IMR-90 (cell line): Measurements from ENCODE around the gene ZKSCAN5.

ENCODE experiments used
- CHD1 ChIP-seq: IDR thresholded peaks from 2 replicates; pipeline ENCODE4 v1.6.1; 2012; ENCODE audit warnings: low read depth, low read length, improper control_type of control experiment
- CTCF ChIP-seq: conservative IDR thresholded peaks from 2 replicates; pipeline ENCODE4 v1.5.1; 2012; ENCODE audit warnings: mild to moderate bottlenecking, low read depth, low read length, improper control_type of control experiment
- MAZ ChIP-seq: IDR thresholded peaks from 2 replicates; pipeline ENCODE4 v1.6.1; 2012; ENCODE audit warnings: low read depth, mild to moderate bottlenecking, low read length, improper control_type of control experiment, moderate library complexity, borderline replicate concordance
- NFE2L2 ChIP-seq: fragments of 150-350 bp; IDR thresholded peaks from 2 replicates; pipeline ENCODE4 v1.6.1; 2016; ENCODE audit warnings: low read depth, mild to moderate bottlenecking, low read length
- RAD21 ChIP-seq: IDR thresholded peaks from 2 replicates; pipeline ENCODE4 v1.6.1; 2012; ENCODE audit warnings: low read length, improper control_type of control experiment
- RCOR1 ChIP-seq: IDR thresholded peaks from 2 replicates; pipeline ENCODE4 v1.6.1; 2012; ENCODE audit warnings: mild to moderate bottlenecking, low read length, improper control_type of control experiment; ENCODE audit not compliant: insufficient replicate concordance
- RFX5 ChIP-seq: IDR thresholded peaks from 2 replicates; pipeline ENCODE4 v1.8.0; 2012; ENCODE audit warnings: low read depth, mild to moderate bottlenecking, low read length, moderate library complexity
- SMC3 ChIP-seq: fragments of 150-350 bp; IDR thresholded peaks from 2 replicates; pipeline ENCODE4 v1.6.1; 2016; ENCODE audit warnings: low read depth, mild to moderate bottlenecking, antibody characterized with exemption, low read length, moderate library complexity
- TF ChIP-seq, protein P1 (sequence below): fragments of 150-350 bp; IDR thresholded peaks from 2 replicates; pipeline ENCODE4 v1.6.1; 2017; ENCODE audit warnings: mild to moderate bottlenecking, antibody characterized with exemption, low read length, low read depth

DNA sequence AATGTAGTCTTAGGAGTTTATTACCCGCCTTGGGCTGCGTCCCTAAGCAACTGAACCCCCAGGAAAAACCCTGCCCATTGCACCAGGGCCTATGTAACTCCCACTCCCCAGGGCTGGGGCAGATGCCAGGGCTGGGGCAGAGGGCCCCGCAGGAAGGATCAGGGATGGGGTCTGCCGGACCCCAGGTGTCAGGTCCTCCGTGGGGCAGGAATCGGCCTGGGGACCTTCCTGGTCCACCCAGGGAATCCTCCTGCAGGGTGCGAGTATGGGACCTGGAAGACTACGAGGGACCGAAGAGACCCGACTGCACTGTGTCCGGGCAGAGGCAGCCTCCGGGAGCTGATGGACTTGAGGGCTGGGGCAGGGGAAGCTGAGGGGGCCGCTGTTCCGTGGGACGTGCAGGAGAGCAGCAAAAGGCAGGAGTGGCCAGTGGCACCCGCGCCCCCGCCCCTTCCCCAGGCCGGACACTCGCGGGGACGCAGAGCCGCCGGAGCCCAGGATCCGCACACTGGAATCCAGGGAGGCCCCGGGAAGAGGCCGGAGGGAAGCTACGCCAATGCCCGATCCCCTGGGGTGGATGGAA, 36.0 kb upstream of the ZKSCAN5 start:
- no peak for TF ChIP-seq CTCF
- TF ChIP-seq, protein P1, sequence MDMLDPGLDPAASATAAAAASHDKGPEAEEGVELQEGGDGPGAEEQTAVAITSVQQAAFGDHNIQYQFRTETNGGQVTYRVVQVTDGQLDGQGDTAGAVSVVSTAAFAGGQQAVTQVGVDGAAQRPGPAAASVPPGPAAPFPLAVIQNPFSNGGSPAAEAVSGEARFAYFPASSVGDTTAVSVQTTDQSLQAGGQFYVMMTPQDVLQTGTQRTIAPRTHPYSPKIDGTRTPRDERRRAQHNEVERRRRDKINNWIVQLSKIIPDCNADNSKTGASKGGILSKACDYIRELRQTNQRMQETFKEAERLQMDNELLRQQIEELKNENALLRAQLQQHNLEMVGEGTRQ = no peak
- no peak for TF ChIP-seq CHD1
- no peak for TF ChIP-seq RFX5
- TF ChIP-seq RCOR1 = no peak
- no peak for TF ChIP-seq MAZ
- no peak for TF ChIP-seq RAD21
- TF ChIP-seq SMC3 = no peak
- no peak for TF ChIP-seq NFE2L2
